Stimulated activated naive CD4-positive, alpha-beta T cell treated with Interleukin-2 at 50 U/mL for 16 hours (primary cell): Measurements from ENCODE around the gene ECHS1.
A peak's percentile ranks its signal among the peaks of the same experiment; 100 is the strongest.
"Not testable (repeated sequence)": the region's sequence is repeated elsewhere in the genome, so short reads cannot be mapped to it uniquely, and the experiment has no call there.

Source experiments
- DNase-seq: peaks from one replicate; lab custom pipeline; 2025; lab: John Stamatoyannopoulos, UW

ECHS1 gene

DNA sequence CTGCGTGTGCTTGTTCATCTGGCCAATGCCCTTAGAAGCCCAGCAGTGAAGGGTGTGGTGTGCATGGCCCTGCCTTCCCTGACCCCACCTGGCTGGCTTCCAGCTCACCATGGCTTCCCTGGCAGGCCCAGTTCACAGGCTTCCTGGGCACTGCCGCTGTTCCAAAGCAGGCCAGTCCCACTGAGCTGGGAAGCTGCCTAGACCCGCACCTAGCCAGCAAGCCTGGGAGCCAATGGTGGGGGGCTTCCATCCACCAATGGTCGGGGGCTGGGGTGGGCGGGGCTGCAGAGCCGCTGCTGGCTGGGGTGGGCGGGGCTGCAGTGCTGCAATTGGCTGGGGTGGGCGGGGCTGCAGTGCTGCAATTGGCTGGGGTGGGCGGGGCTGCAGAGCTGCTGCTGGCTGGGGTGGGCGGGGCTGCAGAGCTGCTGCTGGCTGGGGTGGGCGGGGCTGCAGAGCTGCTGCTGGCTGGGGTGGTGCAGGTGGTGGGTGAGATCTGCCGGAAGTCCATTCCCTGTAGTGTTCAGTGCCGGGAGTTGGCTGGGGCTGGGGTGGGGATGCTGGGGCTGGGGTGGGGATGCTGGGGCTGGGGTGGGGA, 48.9 kb downstream of the ECHS1 start:
- DNase-seq, result peak; percentile 65

DNA sequence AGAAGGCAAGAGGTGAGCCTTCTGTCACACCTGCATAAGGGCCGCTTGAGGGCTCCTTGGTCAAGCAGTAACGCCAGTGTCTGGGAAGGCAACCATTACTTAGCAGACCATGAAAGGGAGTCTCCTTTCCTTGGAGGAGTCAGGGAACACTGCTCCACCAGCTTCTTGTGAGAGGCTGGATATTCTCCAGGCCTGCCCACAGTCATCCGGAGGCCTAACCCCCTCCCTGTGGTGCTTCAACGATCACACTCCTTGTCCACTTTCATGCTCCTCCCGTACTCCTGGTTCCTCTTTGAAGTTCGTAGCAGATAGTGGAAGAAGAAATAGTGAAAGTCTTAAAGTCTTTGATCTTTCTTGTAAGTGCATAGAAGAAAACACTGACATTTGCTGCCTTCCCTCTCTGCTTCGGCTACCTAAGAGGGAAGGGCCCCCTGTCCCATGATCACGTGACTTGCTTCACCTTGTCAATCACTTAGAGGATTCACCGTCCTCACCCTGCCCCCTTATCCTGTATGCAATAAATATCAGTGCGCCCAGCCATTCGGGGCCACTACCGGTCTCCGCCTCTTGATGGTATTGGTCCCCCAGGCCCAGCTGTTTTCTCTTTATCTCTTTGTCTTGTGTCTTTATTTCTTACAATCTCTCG, 51.0 kb downstream of the ECHS1 start:
- DNase-seq, result not testable (repeated sequence)

DNA sequence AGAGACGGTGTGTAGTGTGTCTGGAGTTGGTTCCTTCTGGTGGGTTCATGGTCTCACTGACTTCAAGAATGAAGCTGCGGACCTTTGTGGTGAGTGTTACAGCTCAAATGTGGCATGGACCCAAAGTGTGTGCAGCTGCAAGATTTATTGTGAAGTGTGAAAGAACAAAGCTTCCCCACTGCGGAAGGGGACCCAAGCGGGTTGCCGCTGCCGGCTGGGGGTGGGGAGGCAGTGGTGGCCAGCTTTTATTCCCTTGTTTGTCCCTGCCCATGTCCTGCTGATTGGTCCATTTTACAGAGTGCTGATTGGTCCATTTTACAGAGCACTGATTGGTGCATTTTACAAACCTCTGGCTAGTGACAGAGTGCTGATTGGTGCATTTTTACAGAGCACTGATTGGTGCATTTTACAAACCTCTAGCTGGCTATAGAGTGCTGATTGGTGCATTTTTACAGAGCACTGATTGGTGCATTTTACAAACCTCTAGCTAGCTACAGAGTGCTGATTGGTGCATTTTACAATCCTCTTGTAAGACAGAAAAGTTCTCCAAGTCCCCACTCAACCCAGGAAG, 52.2 kb downstream of the ECHS1 start:
- not testable (repeated sequence) for DNase-seq

DNA sequence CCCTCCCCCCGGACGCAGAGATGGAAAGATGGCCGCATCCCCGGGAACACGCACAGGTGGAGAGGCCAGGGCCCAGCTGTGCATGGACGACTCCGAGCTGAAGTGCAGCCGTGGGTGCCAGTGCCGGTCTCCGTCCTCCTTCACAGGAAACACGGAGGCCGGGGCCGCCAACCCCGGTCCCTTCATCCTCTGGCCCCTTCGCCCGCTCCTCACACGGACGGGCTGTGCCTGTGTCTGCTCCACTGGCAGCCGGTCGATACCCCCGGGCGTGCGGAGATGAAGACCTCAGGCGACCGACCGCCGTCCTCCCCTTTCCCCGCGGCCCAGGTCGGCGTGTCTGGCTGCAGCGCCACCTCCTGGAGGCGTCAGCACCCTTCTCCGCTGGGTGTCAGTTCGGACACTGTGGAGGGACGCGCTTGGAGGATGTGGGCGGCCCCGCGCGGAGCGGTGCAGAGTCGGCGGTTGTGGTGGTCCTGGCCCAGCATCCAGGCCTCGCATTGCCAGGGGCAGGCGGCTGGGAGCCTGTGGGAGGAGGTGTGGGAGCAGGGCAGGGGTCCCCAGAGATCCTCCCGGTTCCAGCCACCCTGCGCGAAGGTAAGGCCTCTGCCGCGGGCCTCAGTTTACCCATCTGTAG, 54.5 kb downstream of the ECHS1 start:
- DNase-seq, result peak; percentile 61

DNA sequence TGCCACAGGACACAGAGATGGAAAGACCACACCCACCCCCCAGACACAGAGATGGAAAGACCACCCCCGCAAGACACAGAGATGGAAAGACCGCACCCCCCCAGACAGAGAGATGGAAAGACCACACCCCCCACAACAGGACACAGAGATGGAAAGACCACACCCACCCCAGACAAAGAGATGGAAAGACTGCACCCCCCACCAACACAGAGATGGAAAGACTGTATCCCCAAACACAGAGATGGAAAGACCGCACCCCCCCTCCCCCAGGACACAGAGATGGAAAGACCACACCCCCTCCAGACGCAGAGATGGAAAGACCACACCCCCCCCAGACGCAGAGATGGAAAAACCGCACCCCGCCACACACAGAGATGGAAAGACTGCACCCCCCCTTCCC, 56.4 kb downstream of the ECHS1 start:
- DNase-seq, result no peak

DNA sequence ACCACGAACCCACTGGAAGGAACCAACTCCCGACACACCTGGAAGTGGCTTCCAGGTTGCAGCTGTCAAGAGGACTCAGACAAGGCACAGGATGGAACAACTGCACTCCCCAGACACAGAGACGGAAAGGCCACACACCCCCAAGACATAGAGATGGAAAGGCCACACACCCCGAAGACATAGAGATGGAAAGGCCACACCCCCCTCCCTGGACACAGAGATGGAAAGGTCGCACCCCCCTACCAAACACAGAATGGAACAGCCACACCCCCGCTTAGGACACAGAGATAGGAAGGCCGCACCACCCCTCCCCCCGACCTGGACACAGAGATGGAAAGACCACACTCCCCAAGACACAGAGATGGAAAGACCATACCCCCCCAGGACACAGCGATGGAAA, 56.9 kb downstream of the ECHS1 start:
- no peak for DNase-seq

DNA sequence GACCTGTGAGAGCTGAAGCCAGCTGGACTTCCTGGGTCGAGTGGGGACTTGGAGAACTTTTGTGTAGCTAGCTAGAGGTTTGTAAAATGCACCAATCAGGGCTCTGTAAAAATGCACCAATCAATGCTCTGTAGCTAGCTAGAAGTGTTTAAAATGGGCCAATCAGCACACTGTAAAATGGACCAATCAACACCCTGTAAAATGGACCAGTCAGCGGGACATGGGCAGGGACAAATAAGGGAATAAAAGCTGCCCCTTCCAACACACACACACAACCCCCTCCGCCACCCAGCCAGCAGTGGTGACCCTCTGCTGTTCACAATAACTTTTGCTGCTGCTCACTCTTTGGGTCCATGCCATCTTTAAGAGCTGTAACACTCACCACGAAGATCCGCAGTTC, 57.3 kb downstream of the ECHS1 start:
- no peak for DNase-seq

DNA sequence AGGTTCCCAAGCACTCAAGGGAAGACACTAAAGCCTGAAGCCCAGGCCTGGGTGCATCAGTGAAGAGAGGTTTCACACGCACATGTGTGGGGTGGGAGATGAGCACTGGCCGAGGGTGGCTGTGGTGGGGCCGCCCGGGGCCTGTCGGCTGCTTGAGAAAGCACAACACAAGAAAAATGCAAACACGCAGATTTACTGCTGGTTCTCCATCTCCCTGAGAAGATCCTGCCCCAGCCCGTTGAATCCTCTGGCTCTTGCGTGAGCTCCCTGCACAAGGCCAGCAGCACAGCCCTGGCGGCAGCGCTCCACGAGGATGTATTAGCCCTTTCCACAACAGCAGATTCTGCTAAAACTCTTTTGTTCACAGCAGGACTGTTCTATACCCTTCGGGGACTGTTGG, 58.2 kb downstream of the ECHS1 start:
- DNase-seq, result no peak

DNA sequence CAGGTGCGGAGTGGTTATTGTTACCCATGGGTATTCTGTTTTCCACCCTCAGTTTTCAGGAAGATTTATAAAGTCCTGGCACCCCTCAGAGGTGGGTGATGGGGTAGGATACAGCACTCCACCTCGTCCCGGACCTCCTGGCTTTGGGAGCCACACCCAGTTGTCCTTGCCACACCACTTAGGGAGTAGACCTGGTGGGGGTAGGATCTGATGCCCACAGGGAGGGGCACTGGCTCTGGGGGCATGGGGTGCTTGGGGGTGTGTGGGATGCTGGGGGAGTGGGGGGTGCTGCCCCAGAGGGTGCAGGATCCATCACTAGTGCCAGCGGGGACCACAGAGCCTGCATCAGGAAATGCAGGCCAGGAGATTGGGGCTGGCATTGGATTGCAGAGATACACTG, 60.0 kb downstream of the ECHS1 start:
- no peak for DNase-seq

DNA sequence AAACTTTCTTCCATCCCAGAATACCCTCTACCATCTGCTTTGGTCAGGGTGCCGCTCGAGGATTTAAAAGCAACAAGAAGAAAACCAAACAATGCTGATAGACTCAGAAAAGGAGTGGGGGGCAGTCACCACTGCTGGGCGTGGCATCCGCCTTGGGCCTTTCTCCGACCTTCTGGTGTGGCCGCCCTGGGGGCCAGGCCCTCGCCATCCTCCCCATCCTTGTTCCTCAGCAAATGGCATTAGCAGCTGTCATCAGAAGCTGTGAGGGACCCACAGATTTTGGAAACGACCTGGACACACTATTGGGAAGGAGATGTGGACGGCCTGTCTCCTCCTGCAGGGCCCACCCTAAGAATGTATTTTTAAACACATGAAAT, 60.4 kb downstream of the ECHS1 start:
- DNase-seq, result no peak
